Thyroid gland (tissue), 4 donors: ENCODE data around the gene CDH16. TPM values are rescaled to one million over a fixed set of nuclear protein-coding genes. Genes with fewer than 3 reads are reported as not detected.

ENCODE experiments used
- DNase-seq, 2 donors: peaks; one replicate each; pipeline ENCODE4 v3.0.0-alpha.2; 2019
- H3K27ac ChIP-seq, 3 donors: fragments of 200-600 bp; sonication (generic); 1 replicate in 2 of 3; 2 replicates in 1 of 3; pipeline ENCODE4 v1.5.1; 2016 to 2019; ENCODE audit warnings: mild to moderate bottlenecking in 1 of 3, moderate library complexity in 1 of 3
- H3K27me3 ChIP-seq: fragments of 200-600 bp; sonication (generic); one replicate; pipeline ENCODE4 v1.5.1; 2019
- H3K36me3 ChIP-seq, 2 donors: fragments of 200-600 bp; sonication (generic); one replicate each; pipeline ENCODE4 v1.5.1; 2016 to 2019
- H3K4me1 ChIP-seq, 2 donors: fragments of 200-600 bp; sonication (generic); one replicate each; pipeline ENCODE4 v1.5.1; 2017 to 2019
- H3K4me3 ChIP-seq, 3 donors: fragments of 200-600 bp; sonication (generic); replicated peaks in 1 of 3; 1 replicate in 2 of 3; 2 replicates in 1 of 3; pipeline ENCODE4 v1.5.1; 2016; ENCODE audit warnings: mild to moderate bottlenecking in 1 of 3
- H3K9me3 ChIP-seq: fragments of 200-600 bp; sonication (generic); one replicate; pipeline ENCODE4 v1.5.1; 2017
- CTCF ChIP-seq, 6 experiments: fragments of 200-600 bp in 3 of 6; fragments of 450-650 bp in 3 of 6; sonication (generic) in 3 of 6; IDR thresholded peaks; one replicate each; pipeline ENCODE4 v1.5.1; 2016 to 2019; ENCODE audit warnings: antibody characterized with exemption in 6 of 6, mild to moderate bottlenecking in 2 of 6, inconsistent platforms in 1 of 6, moderate library complexity in 1 of 6
- POLR2A ChIP-seq, 2 donors: fragments of 450-650 bp; IDR thresholded peaks; one replicate each; pipeline ENCODE4 v1.6.1; 2017; ENCODE audit warnings: antibody characterized with exemption in 2 of 2, mild to moderate bottlenecking in 2 of 2, moderate library complexity in 1 of 2
- WGBS, 2 donors: methylation state at CpG; one replicate each; pipeline ENCODE4 v1.1.5; 2017; 5-methylcytosine and 5-hydroxymethylcytosine counted together
- intact Hi-C: fragments of 100-400 bp; cut with DNase I; formaldehyde crosslinking; loops from one replicate; pipeline ENCODE4 v1.15.1; 2023
- total RNA-seq, 4 donors: library from RNA; depleted of rRNA; stranded (reverse); fragments of >200 nt; gene quantifications; one replicate each; pipeline ENCODE4 v1.2.3, GENCODE V29; 2016

CDH16 gene
- total RNA-seq, 4 donors from 2014 or later: 43.1 to 166 (median 134) TPM

- Histone ChIP-seq H3K27me3 (no peaks in the 10 kb centered on the region), H3K27ac (peak overlapping the region; percentile 3 to 68 (median 61)), H3K36me3 (peaks cover 8 to 12% of the 10 kb centered on the region in 2 donors), H3K9me3 (no peaks in the 10 kb centered on the region), H3K4me1 (peaks cover 39 to 43% of the 10 kb centered on the region in 2 donors), H3K4me3 (no peak overlapping the region)
- WGBS, 2 donors: 92 to 95% methylated on average over 12 of the region's 12 CpGs
- intact Hi-C loops: no loop called here
- DNase-seq: no peak
- TF ChIP-seq POLR2A (IDR thresholded peaks at IDR 0.05): no peak
- no peak for TF ChIP-seq CTCF (IDR thresholded peaks at IDR 0.05)
Observed at GRCh38 chr16:66885491-66885890, 33.2 kb downstream of the CDH16 start.

- H3K4me3 ChIP-seq: no peak overlapping the region
- no peaks in the 10 kb centered on the region for H3K27me3 ChIP-seq
- peak overlapping the region in 1 of 3 donors; percentile 79 for H3K27ac ChIP-seq
- H3K36me3 ChIP-seq: peaks cover 8 to 12% of the 10 kb centered on the region in 2 donors
- intact Hi-C loops: no loop called here
- H3K9me3 ChIP-seq: no peaks in the 10 kb centered on the region
- DNase-seq: no peak
- 96 to 97% methylated on average over 3 of the region's 3 CpGs for WGBS, 2 donors
- peaks cover 29 to 47% of the 10 kb centered on the region in 2 donors for H3K4me1 ChIP-seq
- TF ChIP-seq POLR2A (IDR thresholded peaks at IDR 0.05) (no peak), CTCF (IDR thresholded peaks at IDR 0.05) (no peak)
Observed at GRCh38 chr16:66882702-66883101, 36.0 kb downstream of the CDH16 start.

- Histone ChIP-seq H3K27ac (peak overlapping the region; percentile 66 to 79 (median 78)), H3K4me1 (peaks cover 23 to 41% of the 10 kb centered on the region in 2 donors)
Observed at GRCh38 chr16:66881964-66882508, 36.6 kb downstream of the CDH16 start.

GRCh38 chr16:66881560-66881959 is 37.1 kb downstream of the CDH16 start:
- Histone ChIP-seq H3K4me3 (peak overlapping the region in 1 of 3 donors; percentile 72), H3K9me3 (no peaks in the 10 kb centered on the region), H3K36me3 (peaks cover 8 to 12% of the 10 kb centered on the region in 2 donors), H3K4me1 (peaks cover 18 to 36% of the 10 kb centered on the region in 2 donors), H3K27ac (peak overlapping the region; percentile 66 to 79 (median 78)), H3K27me3 (no peaks in the 10 kb centered on the region)
- intact Hi-C loops: no loop called here
- TF ChIP-seq CTCF (IDR thresholded peaks at IDR 0.05) (no peak), POLR2A (IDR thresholded peaks at IDR 0.05) (no peak)
- WGBS, 2 donors: 44 to 53% methylated on average over 2 of the region's 2 CpGs
- peak in 1 of 2 donors; percentile 41 for DNase-seq

More at GRCh38 chr16:66881964-66882508, 36.6 kb downstream of the CDH16 start:
- Histone ChIP-seq H3K36me3 (peaks cover 8 to 12% of the 10 kb centered on the region in 2 donors), H3K27me3 (no peaks in the 10 kb centered on the region), H3K4me3 (no peak overlapping the region), H3K9me3 (no peaks in the 10 kb centered on the region)
- no peak for DNase-seq
- intact Hi-C loops: no loop called here
- TF ChIP-seq CTCF (IDR thresholded peaks at IDR 0.05) (no peak), POLR2A (IDR thresholded peaks at IDR 0.05) (no peak)
- WGBS, 2 donors: 88 to 89% methylated on average over 8 of the region's 8 CpGs

GRCh38 chr16:66881014-66881417 is 37.7 kb downstream of the CDH16 start:
- Histone ChIP-seq H3K27me3 (no peaks in the 10 kb centered on the region), H3K4me3 (peak overlapping the region; percentile 55 to 74 (median 72)), H3K4me1 (peaks cover 14 to 31% of the 10 kb centered on the region in 2 donors), H3K36me3 (peaks cover 8 to 12% of the 10 kb centered on the region in 2 donors), H3K9me3 (no peaks in the 10 kb centered on the region), H3K27ac (peak overlapping the region; percentile 57 to 79 (median 78))
- no peak for TF ChIP-seq POLR2A (IDR thresholded peaks at IDR 0.05)
- no peak for TF ChIP-seq CTCF (IDR thresholded peaks at IDR 0.05)
- intact Hi-C loops: no loop called here
- WGBS, 2 donors: 2 to 4% methylated on average over 19 to 20 of the region's 23 CpGs
- DNase-seq: peak in 1 of 2 donors; percentile 47
